Cortex of kidney (tissue), 1 donor: Measurements from ENCODE around the gene PTK7.

Experiments used
- DNase-seq: peaks from one replicate; lab custom pipeline; 2025; lab: John Stamatoyannopoulos, UW

PTK7 gene

DNA sequence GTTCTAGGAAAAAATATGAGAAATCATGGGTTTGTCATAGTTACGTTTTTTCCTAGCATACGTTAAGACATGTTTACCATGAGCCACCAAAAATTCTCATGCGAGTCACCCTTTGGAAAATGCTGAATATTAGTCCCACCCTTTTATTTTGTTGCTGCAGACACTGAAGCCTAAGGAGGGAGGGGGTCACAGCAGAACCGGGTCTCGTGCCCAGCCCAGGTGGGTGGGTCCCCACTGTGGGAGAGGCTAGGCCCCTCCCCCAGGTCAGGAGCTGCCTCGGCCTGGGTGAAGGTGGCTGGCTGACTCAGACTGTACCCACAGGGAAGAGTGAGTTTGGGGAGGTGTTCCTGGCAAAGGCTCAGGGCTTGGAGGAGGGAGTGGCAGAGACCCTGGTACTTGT lies 68.8 kb downstream of the PTK7 start:
- DNase-seq = no peak

DNA sequence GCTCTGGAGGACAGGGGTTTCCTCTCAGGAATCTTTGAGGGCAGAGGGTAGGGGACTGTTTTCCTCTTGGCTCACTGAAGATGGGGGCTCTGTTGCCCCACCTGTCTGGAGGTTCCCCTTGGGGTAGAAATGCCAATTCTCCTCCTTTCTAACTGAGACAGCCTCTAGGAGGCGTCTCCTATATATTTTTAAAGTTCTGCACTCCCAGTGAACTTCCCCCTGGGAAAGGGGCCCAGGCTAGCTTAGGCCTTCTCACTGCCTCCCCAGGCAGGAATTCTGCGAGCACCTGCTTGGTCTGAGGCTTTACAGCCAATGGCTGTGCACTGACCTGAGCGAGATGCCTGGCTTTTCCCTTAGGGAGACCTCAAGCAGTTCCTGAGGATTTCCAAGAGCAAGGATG lies 70.1 kb downstream of the PTK7 start:
- no peak for DNase-seq

GRCh38 chr6:43146709-43147688 lies 70.9 kb downstream of the PTK7 start:
- DNase-seq = no peak

DNA sequence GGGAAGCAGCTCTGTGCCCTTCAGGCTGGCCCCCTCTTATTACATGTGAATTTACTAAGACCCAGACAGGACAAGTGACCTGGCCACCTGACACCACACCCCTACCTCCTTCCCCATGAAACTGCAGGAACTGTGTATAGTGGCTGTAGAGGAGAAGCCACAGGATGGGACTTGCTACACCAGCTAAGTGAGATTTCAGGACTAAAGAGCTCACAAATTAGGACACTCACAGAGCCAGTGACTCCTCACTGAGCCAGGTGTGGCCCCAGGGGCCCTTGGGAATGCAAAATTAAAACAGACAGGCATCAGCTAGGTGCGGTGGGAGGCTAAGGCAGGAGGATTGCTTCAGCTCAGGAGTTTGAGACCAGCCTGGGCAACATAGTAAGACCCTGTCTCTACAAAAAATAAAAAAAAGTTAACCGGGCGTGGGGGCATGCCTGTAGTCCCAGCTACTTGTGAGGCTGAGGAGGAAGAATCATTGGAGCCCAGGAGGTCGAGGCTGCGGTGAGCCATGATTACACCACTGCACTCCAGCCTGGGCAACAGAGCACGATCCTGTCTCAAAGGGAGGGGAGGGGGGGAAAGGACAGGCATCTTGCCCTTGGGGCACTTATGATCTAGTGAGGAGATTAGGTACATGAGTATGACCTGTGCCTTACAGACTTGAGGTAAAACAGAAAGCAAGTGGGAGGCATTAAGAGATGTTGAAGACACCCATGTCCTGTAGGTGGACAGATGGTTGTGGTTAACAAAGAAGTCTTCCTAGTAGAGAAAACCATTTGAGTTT lies 71.8 kb downstream of the PTK7 start:
- DNase-seq = no peak

DNA sequence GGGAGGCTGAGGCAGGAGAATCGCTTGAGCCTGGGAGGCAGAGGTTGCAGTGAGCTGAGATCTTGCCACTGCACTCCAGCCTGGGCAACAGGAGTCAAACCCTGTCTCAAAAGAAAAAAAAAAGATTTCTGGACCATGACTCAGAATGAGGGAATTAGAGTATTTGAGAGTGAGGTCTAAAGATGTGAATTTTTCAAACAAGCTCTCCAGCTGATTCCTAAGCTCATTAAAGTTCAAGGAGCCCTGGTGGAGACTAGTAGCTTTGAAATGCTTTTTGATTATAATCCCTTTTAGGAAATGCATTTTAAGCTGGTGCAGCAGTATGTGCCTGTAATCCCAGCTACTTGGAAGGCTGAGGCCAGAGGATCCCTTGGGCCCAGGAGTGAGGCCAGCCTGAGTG lies 73.2 kb downstream of the PTK7 start:
- no peak for DNase-seq

DNA sequence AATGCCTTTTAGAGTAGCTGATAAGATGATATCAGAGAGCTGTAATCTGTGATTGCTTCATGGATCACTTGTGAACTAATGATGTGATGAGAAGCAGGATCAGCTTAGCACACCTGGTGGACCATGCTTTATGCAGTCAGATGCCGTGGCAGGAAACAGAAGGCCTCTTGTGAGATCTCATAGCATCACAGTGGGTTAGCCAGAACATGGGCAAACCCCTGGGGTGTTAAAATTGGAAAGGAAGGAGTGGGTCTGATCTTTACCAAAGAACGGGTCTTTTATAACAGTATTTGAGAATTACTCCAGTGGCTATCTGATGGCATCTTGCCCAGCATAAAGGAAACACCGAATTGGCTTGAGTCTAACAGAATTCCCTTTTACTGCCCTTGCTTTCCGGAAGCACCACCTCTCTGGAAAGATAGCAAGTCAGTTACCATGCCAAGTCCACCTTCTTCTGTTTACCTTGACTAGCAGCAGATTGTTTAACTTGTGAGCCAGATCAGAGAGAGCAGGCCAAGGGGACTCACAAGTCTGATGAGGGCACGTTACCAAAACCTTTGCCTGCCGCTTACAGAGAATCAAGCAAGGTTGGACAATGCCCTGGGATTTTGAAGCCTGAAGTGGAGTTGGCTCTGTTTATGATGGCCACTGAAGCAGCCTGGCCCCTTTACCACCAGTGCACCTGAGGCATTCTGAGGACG lies 74.1 kb downstream of the PTK7 start:
- DNase-seq = no peak

GRCh38 chr6:43159599-43159998 lies 83.5 kb downstream of the PTK7 start:
- DNase-seq = no peak

GRCh38 chr6:43163899-43164298 lies 87.8 kb downstream of the PTK7 start:
- DNase-seq = no peak

DNA sequence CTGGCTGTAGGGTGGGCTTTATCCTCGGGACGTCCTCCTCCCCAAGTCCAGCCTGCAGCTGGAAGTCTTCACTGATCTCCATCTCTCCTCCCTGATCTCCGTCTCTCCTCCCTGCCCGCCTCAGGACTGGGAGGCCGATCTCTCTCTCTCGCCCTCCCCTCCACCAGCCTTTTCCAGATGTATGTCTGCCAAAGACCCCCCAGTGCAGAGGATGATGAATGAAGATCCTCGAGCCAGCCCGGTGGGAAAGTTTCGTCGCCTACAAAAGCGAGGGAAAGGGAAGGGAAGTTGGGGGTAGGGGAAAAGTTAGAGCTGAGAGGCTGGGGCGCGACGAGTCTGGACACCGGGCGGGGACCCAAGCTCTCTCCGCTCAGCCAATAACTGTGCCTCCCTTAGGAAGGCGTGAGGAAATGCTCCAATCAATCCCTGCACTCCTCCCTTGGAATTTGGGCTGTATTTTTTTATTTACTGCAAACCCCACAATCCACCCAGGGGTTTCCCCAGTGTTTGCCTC lies 94.4 kb downstream of the PTK7 start:
- no peak for DNase-seq

- peak; percentile 58 for DNase-seq
Measured at GRCh38 chr6:43170931-43171706, 95.0 kb downstream of the PTK7 start, which contains the start of gene SRF. SRF (plus strand) TSS chr6:43171269; CDS start chr6:43171657, 388 bp downstream.

DNA sequence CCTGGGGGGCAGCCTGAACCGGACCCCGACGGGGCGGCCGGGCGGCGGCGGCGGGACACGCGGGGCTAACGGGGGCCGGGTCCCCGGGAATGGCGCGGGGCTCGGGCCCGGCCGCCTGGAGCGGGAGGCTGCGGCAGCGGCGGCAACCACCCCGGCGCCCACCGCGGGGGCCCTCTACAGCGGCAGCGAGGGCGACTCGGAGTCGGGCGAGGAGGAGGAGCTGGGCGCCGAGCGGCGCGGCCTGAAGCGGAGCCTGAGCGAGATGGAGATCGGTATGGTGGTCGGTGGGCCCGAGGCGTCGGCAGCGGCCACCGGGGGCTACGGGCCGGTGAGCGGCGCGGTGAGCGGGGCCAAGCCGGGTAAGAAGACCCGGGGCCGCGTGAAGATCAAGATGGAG lies 95.6 kb downstream of the PTK7 start:
- DNase-seq = no peak

GRCh38 chr6:43172104-43173007 lies 96.2 kb downstream of the PTK7 start:
- DNase-seq = no peak

DNA sequence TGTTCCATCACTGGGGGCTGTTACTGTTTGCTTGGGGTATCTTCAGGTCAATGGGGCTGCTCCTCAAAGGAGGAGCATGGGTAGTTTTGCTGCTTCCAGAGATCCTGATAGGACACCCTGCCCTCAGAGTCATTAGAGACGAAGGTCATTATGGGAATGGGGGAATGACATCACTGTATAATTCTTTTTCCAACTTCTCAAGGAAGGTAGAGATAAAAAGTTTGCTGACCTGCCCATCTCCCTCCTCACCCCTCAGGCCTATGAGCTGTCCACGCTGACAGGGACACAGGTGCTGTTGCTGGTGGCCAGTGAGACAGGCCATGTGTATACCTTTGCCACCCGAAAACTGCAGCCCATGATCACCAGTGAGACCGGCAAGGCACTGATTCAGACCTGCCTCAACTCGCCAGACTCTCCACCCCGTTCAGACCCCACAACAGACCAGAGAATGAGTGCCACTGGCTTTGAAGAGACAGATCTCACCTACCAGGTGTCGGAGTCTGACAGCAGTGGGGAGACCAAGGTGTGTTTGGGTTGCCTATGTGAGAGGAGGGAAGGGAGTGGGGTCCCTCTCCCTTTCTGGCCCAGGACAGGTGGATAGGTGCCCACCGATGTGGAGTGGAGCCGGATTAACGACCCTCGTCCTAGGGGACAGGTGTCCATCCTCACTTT lies 97.6 kb downstream of the PTK7 start:
- DNase-seq = no peak

DNA sequence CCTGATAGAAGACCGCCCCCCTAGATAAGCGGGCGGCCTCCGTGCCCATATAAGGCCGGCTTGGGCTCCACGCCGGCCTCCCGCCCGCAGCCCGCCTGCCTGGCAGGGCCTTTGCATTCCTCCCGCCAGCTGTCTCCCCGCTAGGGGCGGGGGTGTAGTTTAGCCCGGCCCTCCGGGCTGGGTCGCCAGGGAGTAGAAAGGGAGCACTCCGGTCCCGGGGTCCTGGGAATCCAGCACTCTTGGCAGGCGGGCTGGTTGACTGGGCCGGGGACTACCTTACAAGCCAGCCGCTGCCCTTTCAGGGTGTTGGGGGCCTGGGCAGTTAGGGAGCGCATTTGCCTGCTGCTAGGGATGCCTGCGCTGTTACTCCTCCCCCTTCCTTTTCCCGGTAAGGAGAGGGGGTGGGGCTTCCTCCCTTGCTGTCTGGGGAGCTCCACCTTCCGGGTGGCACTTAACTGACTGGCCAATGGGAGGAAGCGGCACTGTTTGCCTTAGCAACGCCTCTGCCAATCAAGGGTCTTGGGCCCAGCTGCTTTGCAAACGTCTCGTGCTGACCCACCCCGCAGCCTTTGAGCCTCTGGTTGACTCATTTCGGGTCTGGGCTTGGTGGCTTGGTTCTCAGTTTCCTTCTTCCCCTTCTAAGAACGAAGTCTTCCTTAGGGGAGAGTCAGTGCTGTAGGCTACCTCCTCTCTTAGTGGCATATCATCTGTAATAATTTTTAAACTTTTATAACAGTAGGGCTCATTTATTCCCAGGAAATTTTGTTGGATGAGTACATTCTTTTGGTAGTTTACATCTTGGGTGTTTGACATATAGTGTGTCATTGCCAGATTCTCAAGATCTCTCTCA lies 98.4 kb downstream of the PTK7 start:
- no peak for DNase-seq

DNA sequence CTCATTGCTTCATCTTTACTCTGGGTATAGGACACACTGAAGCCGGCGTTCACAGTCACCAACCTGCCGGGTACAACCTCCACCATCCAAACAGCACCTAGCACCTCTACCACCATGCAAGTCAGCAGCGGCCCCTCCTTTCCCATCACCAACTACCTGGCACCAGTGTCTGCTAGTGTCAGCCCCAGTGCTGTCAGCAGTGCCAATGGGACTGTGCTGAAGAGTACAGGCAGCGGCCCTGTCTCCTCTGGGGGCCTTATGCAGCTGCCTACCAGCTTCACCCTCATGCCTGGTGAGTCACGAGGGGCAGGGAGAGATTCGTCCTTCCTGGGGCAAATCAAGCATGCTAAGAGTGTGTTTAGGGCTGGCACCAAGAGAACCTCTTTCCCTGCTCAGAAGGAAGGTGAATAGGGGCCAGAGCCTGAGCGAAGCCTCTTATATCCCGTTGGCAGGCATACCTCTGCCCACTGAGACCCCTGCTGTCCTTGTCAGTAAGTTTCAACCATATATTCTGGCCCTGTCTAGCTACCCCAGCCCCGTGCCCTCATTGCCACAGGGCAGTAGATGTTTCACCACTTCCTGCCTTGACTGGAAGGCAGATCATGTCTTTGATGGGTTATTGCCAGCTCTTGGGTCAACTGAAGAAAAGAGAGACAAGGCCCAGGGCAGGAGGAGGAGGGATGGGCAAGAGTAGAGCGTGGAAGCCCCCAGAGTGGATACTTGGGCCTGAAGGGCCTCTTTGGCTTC lies 99.7 kb downstream of the PTK7 start:
- no peak for DNase-seq

- DNase-seq = no peak
Measured at GRCh38 chr6:43176423-43176786, 100.3 kb downstream of the PTK7 start.

- DNase-seq = no peak
Measured at GRCh38 chr6:43178150-43178549, 102.0 kb downstream of the PTK7 start.
